Mammary epithelial cell (primary cell): Measurements from ENCODE around the gene BACE1-AS.

ENCODE experiments used
- EZH2 ChIP-seq: IDR thresholded peaks from 2 replicates; pipeline ENCODE4 v1.6.1; 2012; ENCODE audit warnings: low read length, inconsistent platforms, borderline replicate concordance
- TF ChIP-seq, protein P1 (sequence below), 2 donors: IDR thresholded peaks in 1 of 2; conservative IDR thresholded peaks in 1 of 2; 2 replicates each; pipeline ENCODE4 v1.5.1; 2011 to 2012; ENCODE audit warnings: inconsistent platforms in 2 of 2, low read length in 2 of 2, mild to moderate bottlenecking in 2 of 2, control low read depth in 1 of 2, low read depth in 1 of 2; ENCODE audit not compliant: insufficient read depth in 1 of 2; ENCODE audit errors: extremely low read depth in 1 of 2

DNA sequence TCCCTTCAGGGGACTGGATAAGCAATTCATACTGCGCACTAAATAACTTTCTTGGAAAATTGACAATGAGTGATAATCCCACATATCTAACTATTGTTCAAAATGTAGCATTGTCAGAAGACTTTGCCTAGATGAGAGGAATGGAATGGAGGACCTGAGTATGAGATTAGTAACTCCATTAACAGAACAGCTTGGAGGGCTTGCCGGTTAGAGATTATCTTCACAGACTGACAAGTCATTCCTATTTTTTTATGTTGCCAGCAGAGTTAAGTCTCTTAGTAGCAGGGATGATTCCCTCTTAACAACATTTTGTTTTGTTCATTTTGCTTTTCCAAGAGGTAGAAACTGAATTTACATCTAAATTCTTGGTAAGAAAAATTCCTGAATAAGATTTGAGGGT lies 7.1 kb upstream of the BACE1-AS start:
- TF ChIP-seq, protein P1, sequence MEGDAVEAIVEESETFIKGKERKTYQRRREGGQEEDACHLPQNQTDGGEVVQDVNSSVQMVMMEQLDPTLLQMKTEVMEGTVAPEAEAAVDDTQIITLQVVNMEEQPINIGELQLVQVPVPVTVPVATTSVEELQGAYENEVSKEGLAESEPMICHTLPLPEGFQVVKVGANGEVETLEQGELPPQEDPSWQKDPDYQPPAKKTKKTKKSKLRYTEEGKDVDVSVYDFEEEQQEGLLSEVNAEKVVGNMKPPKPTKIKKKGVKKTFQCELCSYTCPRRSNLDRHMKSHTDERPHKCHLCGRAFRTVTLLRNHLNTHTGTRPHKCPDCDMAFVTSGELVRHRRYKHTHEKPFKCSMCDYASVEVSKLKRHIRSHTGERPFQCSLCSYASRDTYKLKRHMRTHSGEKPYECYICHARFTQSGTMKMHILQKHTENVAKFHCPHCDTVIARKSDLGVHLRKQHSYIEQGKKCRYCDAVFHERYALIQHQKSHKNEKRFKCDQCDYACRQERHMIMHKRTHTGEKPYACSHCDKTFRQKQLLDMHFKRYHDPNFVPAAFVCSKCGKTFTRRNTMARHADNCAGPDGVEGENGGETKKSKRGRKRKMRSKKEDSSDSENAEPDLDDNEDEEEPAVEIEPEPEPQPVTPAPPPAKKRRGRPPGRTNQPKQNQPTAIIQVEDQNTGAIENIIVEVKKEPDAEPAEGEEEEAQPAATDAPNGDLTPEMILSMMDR (conservative IDR thresholded peaks at IDR 0.05 in 1 of 2, IDR thresholded peaks at IDR 0.05 in 1 of 2; ENCODE audit: extremely low read depth in 1 of 2, insufficient read depth in 1 of 2, low read depth in 1 of 2, low read length in 2 of 2), result no peak
- no peak for TF ChIP-seq EZH2
